Activated naive CD4-positive, alpha-beta T cell treated with Interleukin-2 at 50 U/mL for 16 hours (primary cell): ENCODE measurements around the gene ZFYVE21.

Experiments used
- DNase-seq: peaks from one replicate; pipeline ENCODE4 v3.0.0-alpha.2; 2020

Gene ZFYVE21

GRCh38 chr14:103726474-103726873 is 10.9 kb downstream of the ZFYVE21 start:
- no peak for DNase-seq

DNA sequence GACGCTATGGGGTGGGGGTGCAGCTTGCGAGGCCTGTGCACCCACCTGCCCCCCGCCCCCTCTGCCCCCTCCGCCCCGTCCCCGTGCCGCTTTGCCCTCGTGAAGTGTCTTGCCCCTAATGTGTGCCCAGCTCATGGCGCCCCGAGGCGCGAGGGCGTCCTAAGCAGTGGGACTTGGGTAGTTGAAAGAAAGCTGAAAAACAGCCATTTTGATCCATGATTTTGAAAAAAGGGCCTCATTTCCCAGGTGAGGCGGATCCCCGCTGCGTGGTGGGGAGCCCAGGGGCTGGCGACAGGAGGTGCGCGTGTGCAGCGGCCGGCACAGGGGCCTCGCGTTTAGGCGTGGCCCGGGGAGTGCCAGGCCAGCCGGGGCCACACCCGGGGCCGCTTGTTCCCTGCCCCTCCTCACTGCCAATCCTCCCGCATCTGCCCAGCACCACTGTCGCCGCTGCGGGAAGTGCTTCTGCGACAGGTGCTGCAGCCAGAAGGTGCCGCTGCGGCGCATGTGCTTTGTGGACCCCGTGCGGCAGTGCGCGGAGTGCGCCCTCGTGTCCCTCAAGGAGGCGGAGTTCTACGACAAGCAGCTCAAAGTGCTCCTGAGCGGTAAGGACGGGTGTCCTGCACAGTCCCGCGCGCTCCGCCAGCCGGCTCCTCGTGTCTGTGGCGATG is 11.8 kb downstream of the ZFYVE21 start:
- no peak for DNase-seq

- DNase-seq = no peak
These were observed 12.5 kb downstream of the ZFYVE21 start for GRCh38 chr14:103728141-103728540.

- DNase-seq = no peak
These were observed 13.1 kb downstream of the ZFYVE21 start for GRCh38 chr14:103728721-103729120.

GRCh38 chr14:103729496-103730448 is 14.2 kb downstream of the ZFYVE21 start:
- no peak for DNase-seq

DNA sequence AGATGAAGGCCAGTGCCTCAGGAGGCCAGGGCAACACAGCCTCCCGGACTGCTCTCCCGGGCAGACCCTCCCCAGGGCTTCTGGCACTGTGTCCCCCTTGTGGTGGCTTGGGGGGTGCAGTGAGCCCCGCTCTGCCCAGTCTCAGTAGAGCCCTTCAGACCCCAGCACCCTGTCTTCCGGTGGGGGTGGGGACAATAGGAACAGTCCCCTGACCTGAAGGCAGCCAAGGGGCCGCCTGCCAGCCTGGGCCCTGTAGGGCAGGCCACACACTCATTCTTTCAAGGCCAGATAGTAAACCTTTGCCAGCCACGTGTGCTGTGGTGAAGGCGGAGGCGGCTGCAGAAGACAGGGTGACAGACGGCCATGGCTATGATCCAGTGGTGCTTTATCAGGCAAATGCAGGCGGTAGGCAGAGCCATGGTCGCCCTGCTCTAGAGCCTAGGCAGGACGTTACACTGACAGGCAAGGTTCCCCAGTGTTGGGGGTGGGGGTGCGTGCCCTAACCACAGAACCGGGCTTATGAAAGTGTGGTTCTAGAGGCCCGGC is 15.0 kb downstream of the ZFYVE21 start:
- DNase-seq = no peak

GRCh38 chr14:103731481-103731880 is 15.9 kb downstream of the ZFYVE21 start:
- no peak for DNase-seq

GRCh38 chr14:103731916-103732867 is 16.6 kb downstream of the ZFYVE21 start:
- DNase-seq = no peak

DNA sequence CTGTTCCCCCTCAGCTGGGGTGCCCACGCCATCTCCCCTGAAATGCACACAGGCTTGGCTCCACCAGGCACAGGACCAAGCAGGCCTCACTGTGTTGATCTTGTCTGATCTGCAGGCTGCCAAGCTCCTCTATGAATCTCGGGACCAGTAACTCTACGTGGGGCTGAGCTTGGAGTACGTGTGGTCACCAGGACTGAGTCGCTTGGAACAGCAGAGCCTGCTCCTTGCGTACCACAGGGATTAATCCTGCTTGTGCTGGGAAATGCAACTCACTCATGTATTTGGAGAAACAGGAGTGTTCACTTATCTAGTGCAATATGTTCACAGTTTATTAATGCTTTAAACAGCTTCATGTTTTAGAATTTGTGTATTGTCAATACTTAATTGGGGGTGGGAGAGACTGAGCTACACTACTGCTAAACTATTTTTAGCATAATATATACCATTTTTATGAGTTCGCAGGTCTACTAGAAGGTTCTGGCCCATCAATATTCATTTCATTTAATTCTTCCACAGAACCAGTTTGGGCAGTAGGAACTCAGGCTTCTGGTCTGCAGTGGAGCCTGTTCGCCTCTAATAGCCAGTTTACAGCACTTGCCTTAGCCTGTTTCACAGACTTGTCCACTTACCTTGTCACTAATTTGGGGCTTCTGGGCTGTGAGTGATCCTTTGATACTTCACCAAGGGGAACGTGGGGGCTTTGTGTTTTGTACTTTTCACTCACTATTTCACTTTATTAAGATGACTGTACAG is 17.4 kb downstream of the ZFYVE21 start:
- DNase-seq = no peak

GRCh38 chr14:103733651-103734050 is 18.0 kb downstream of the ZFYVE21 start:
- no peak for DNase-seq

DNA sequence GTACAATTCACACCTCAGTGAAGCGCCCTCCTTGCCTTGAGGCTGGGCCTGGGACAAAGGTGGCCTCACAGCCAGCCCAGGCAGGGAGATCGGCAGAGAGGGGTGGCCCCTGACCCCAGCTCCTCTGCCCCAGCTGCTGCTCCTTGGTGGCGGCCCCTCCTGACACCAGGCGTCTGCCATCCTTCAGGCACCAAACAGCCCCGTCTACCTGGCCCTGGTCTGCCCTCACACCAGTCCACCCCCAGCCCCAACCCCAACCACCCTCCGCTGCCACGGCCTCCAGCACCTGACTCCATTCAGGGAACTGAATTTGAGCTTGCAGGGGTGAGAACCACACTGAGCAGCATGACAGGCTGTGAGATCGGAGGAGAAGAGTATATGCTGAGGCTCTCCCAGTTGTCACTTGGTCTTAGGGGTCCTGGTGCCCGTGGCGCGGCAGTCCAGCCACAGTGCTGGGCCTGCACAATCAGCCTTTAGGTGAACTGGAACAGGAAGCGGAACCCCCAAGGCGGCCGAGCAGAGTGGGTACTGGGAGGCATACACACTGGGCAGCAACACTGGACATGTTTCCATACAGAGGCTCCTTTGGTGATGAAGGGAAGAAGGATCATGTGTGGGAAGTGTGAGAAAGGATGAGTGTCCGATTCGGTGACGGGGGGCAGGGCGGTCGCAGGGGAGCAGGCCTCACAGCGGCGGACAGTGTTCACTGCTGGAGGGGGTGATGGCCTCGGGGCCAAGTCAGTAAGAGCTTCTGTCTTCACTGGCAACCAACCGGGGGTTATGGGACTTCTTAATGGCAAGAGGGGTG is 18.7 kb downstream of the ZFYVE21 start:
- DNase-seq = no peak

GRCh38 chr14:103735022-103735421 is 19.4 kb downstream of the ZFYVE21 start:
- no peak for DNase-seq

DNA sequence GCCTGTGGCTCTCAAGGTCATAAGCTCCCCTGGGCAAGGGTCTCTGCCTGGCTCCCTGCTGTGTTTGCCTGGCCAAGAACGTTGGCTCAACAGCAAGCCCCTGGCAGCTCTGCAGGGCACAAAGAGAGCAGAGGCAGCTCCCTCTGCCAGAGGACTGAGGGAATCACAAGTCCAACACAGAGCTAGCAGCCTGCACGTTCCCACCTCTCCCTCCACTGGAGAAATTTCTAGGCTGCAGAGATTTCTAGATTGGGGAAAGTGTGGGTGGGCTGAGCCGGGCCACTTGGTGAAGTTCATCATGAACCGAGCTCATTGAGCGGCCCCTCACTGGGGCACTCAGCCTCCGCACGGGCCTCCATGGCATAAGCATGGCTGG is 19.8 kb downstream of the ZFYVE21 start:
- DNase-seq = no peak

GRCh38 chr14:103735815-103736545 is 20.4 kb downstream of the ZFYVE21 start:
- no peak for DNase-seq

- DNase-seq = no peak
These were observed 21.2 kb downstream of the ZFYVE21 start for GRCh38 chr14:103736546-103737431.

DNA sequence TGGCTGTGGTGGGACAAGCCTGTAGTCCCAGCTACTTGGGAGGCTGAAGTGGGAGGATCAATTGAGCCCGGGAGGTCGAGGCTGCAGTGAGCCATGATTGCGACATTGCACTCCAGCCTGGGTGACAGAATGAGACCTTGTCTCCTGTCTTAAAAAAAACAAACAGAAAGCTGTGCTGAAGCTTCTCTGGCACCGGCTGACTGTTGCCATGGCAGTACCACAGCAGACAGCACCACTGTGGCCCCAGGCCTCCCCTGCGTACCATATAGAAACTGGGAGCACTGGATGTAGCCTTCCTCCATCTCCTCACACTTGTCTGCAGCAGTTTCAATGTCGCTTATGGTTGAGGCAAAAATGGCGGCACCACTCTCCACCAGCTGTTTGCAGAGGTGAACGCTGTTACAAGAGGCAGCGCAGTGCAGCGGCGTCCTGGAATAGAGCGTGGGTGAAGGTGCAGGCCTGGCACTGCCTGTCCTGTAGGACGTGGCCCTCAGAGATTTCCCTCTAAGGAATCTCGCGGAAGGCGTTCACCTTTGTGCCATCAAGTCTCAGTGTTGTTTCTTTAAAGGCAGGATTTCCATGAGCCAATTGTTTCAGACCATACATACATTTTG is 21.9 kb downstream of the ZFYVE21 start:
- no peak for DNase-seq

GRCh38 chr14:103738166-103738565 is 22.6 kb downstream of the ZFYVE21 start:
- no peak for DNase-seq

DNA sequence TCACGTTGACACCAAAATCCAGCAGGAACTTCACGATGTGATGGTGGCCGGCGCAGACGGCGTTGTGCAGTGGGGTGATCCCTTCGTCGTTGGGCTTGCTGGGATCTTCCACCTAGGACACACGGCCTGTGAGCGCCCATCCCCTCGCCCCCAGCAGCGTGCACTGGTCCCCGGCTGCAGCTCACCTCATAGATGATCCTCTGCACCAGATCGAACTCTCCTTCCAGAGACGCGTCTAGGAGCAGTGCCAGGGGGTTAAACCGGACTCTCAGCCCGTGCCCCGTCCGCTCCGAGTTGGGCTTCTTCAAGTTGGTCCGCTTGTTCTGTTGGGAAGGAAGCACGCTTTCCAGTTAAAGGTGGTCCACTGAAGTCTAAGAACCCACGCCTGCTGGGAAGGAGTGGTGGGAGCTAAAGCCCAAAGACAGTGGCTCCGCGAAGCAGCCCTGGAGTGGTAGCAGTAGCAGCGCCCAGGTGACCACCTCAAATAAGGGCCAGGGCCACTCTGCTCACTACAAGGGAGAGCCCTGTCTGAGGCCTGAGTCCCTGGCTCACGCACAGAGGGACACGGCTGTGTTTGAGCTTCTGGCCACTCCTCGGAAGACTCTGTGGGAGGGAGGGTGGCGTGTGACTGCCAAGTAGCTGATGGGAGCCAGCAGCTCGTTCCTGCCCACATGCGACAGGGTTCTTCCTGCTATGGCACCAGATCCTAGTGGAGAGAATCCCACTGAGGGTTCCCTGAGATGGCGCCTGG is 23.3 kb downstream of the ZFYVE21 start:
- no peak for DNase-seq
